Gastrocnemius medialis (tissue), 4 donors: Measurements from ENCODE around the gene MAMDC4.
A peak's percentile ranks its signal among the peaks of the same experiment; 100 is the strongest.
"Not testable (repeated sequence)": the region's sequence is repeated elsewhere in the genome, so short reads cannot be mapped to it uniquely, and the experiment has no call there.

Experiments
- POLR2A ChIP-seq, 2 donors: fragments of 450-650 bp; IDR thresholded peaks; one replicate each; pipeline ENCODE4 v1.6.1; 2017; ENCODE audit warnings: antibody characterized with exemption in 2 of 2, mild to moderate bottlenecking in 2 of 2, moderate library complexity in 2 of 2
- TF ChIP-seq, protein P1 (sequence below), 5 experiments: fragments of 450-650 bp in 3 of 5; fragments of 200-600 bp in 2 of 5; sonication (generic) in 2 of 5; IDR thresholded peaks in 4 of 5; conservative IDR thresholded peaks in 1 of 5; 1 replicate in 4 of 5; 2 replicates in 1 of 5; pipeline ENCODE4 v1.5.1; 2016 to 2019; ENCODE audit warnings: antibody characterized with exemption in 5 of 5, mild to moderate bottlenecking in 3 of 5, moderate library complexity in 3 of 5

DNA sequence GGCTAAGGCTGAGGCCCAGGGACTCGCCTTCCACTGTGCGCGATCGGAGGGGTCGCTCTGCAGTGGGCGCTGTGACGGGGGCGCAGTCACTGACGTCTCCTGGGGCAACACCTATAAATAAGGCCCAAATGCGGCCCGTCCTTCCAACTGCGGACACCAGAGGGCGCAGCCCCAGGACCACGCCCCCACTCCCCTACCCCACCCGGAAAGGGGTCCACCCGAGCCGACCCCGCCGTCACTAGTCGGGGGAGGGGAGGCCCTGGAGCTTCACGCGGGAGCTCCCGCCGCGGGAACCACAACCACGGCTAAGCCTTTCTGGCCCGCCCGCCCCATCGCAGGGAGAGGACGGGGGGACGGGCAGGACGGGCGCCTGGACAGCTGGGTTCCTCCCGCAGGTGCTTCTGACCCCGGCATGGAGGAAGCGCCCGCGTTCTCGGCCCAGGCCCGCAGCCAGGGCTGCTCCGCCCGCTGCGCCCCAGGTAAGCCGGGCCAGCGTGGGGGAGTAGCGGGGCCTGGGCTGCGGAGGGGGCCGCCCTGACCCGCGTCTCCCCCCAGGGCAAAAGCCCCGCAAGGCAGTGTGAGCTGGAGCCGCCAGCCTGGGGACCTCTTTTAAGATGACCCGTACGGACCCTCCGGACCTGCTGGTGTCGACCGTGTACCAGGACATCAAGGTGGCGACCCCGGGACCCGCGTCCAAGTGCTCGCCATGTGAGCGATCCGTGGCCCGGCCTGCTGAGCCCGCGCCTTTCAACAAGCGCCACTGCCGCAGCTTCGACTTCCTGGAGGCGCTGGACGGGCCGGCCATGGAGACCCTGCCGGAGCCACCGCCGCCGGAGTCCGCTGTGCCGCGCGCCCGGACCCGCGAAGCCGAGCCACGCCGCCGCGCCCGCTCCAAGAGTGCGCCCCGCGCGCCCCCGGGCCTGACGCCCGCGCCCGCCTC, 8.1 kb upstream of the MAMDC4 start:
- not testable (repeated sequence) for TF ChIP-seq POLR2A (IDR thresholded peaks at IDR 0.05)
- TF ChIP-seq, protein P1, sequence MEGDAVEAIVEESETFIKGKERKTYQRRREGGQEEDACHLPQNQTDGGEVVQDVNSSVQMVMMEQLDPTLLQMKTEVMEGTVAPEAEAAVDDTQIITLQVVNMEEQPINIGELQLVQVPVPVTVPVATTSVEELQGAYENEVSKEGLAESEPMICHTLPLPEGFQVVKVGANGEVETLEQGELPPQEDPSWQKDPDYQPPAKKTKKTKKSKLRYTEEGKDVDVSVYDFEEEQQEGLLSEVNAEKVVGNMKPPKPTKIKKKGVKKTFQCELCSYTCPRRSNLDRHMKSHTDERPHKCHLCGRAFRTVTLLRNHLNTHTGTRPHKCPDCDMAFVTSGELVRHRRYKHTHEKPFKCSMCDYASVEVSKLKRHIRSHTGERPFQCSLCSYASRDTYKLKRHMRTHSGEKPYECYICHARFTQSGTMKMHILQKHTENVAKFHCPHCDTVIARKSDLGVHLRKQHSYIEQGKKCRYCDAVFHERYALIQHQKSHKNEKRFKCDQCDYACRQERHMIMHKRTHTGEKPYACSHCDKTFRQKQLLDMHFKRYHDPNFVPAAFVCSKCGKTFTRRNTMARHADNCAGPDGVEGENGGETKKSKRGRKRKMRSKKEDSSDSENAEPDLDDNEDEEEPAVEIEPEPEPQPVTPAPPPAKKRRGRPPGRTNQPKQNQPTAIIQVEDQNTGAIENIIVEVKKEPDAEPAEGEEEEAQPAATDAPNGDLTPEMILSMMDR (IDR thresholded peaks at IDR 0.05 in 4 of 5, conservative IDR thresholded peaks at IDR 0.05 in 1 of 5): peak; percentile 57 to 84 (median 76)
